Erythroblast (primary cell): ENCODE measurements around the gene ZNF646.

ENCODE experiments used
- GATA1 ChIP-seq: IDR thresholded peaks from 2 replicates; pipeline ENCODE4 v1.6.1; 2011; ENCODE audit warnings: low read depth, mild to moderate bottlenecking, control low read depth, low read length, moderate library complexity
- POLR2A ChIP-seq: IDR thresholded peaks from 2 replicates; pipeline ENCODE4 v1.6.1; 2011; ENCODE audit warnings: mild to moderate bottlenecking, low read length

DNA sequence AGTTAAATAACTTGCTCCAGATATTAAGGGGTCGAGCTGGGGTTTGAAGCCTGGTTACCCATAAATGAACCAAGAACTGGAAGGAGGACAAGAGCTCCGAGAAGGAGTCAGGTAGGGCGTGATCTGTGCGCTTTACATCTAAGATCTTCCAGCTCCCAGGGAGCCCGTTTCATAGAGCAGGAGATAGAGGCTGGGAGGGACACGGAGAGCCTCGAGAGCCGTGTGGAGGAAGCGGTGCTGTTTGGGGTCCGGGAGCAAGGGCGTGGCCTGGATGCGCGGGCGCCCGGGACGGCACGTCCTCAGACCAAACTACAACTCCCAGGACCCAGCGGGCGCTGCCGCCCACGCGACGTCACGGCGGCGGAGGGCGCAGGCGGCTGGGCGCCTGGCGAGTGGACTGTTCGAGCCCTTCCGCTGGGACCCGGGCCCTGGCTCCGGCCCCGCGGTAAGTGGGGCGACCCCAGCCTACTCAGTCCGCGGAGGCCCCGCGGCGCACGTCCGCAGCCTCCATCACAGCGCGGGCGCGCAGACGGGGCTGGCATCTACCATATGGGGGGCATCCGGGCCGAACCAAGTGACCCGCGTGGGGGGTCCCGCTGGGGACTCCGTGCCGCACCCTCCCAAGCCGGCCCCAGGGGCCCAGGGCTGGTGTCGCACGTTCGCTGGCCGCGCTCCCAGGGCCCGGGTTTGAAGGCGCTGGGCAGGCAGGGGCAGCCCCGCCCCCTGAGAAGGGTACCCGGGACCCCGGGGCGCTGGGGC is 34.0 kb downstream of the ZNF646 start, which contains the start of gene BCKDK:
- peak; percentile 64 for TF ChIP-seq POLR2A
- no peak for TF ChIP-seq GATA1
